Vagina (tissue), 2 donors: ENCODE results near the gene DDIT4.
"Not testable (repeated sequence)": the region's sequence is repeated elsewhere in the genome, so short reads cannot be mapped to it uniquely, and the experiment has no call there.

Experiments
- CTCF ChIP-seq, 3 experiments: fragments of 450-650 bp in 2 of 3; fragments of 200-600 bp in 1 of 3; sonication (generic) in 1 of 3; IDR thresholded peaks; one replicate each; pipeline ENCODE4 v1.5.1; 2017 to 2019; ENCODE audit warnings: antibody characterized with exemption in 3 of 3, mild to moderate bottlenecking in 2 of 3, moderate library complexity in 2 of 3
- POLR2A ChIP-seq, 2 donors: fragments of 450-650 bp; IDR thresholded peaks; one replicate each; pipeline ENCODE4 v1.6.1; 2017; ENCODE audit warnings: antibody characterized with exemption in 2 of 2, mild to moderate bottlenecking in 2 of 2, moderate library complexity in 2 of 2
- POLR2AphosphoS5 ChIP-seq, 2 donors: sonication (generic); formaldehyde crosslinking; IDR thresholded peaks; one replicate each; pipeline ENCODE4 v1.9.0; 2017; ENCODE audit warnings: antibody characterized with exemption in 2 of 2, mild to moderate bottlenecking in 2 of 2, low read depth in 1 of 2; ENCODE audit not compliant: insufficient read depth in 1 of 2

- TF ChIP-seq POLR2AphosphoS5 (IDR thresholded peaks at IDR 0.05; ENCODE audit: insufficient read depth in 1 of 2, low read depth in 1 of 2); CTCF (IDR thresholded peaks at IDR 0.05); POLR2A (IDR thresholded peaks at IDR 0.05): not testable (repeated sequence)
Measured at GRCh38 chr10:72268475-72269200, 5.1 kb upstream of the DDIT4 start.
